Adrenal gland (tissue), 12 donors: ENCODE results near the gene FGD2. TPM values are rescaled to one million over a fixed set of nuclear protein-coding genes. Genes with fewer than 3 reads are reported as not detected.
"Not testable (repeated sequence)": the region's sequence is repeated elsewhere in the genome, so short reads cannot be mapped to it uniquely, and the experiment has no call there.

Experiments used
- DNase-seq, 7 donors: peaks; one replicate each; pipeline ENCODE4 v3.0.0-alpha.2; 2019 to 2020
- H3K27ac ChIP-seq, 5 donors: fragments of 200-600 bp; sonication (generic) in 4 of 5; 1 replicate in 3 of 5; 2 replicates in 2 of 5; pipeline versions ENCODE4 v1.5.1 to v1.8.0; 2016 to 2020; ENCODE audit warnings: mild to moderate bottlenecking in 1 of 5
- H3K27me3 ChIP-seq: fragments of 200-600 bp; 2 replicates; pipeline ENCODE4 v1.8.0; 2021
- H3K36me3 ChIP-seq, 2 donors: fragments of 200-600 bp; replicated peaks in 1 of 2; 1 replicate in 1 of 2; 2 replicates in 1 of 2; pipeline versions ENCODE4 v1.5.1 to v1.8.0; 2018 to 2022
- H3K4me1 ChIP-seq, 2 donors: fragments of 200-600 bp; replicated peaks in 1 of 2; 1 replicate in 1 of 2; 2 replicates in 1 of 2; pipeline versions ENCODE4 v1.5.1 to v1.8.0; 2018 to 2021
- H3K4me3 ChIP-seq, 4 donors: fragments of 200-600 bp; sonication (generic) in 3 of 4; one replicate each; pipeline ENCODE4 v1.5.1; 2016 to 2018
- H3K9me3 ChIP-seq, 3 donors: fragments of 200-600 bp; sonication (generic) in 1 of 3; replicated peaks in 1 of 3; 1 replicate in 2 of 3; 2 replicates in 1 of 3; pipeline versions ENCODE4 v1.5.1 to v1.8.0; 2016 to 2021
- POLR2A ChIP-seq, 2 donors: fragments of 450-650 bp; IDR thresholded peaks; one replicate each; pipeline ENCODE4 v1.6.1; 2017; ENCODE audit warnings: antibody characterized with exemption in 2 of 2, mild to moderate bottlenecking in 2 of 2, moderate library complexity in 1 of 2
- WGBS, 4 donors: extraction: QIAGEN DNeasy Blood & Tissue Kit in 2 of 4; methylation state at CpG; one replicate each; pipeline versions ENCODE4 v1.1.5 to v1.1.7; 2013 to 2017; 5-methylcytosine and 5-hydroxymethylcytosine counted together
- intact Hi-C, 2 donors: fragments of 100-400 bp; cut with DNase I; formaldehyde crosslinking; loops; one replicate each; pipeline versions ENCODE4 v1.14.1 to v1.15.0; 2022 to 2023
- polyA plus RNA-seq, 3 donors: library from polyadenylated mRNA; stranded (reverse); fragments of 200-250 nt in 2 of 3; fragments of 350-450 nt in 1 of 3; fragmentation: Illumina TruSeq in 1 of 3; extraction: RNeasy Lipid Tissue Mini Kit (QIAGEN cat#74804) in 1 of 3; gene quantifications; one replicate each; pipeline ENCODE4 v1.2.3, GENCODE V29; 2013 to 2014
- total RNA-seq, 9 donors: library from RNA; depleted of rRNA in 4 of 9; stranded (reverse); fragments of >200 nt in 4 of 9; fragments of 120-200 nt in 1 of 9; fragmentation: NEBNext Ultra II Directional in 1 of 9; extraction: Animal tissue kit (Norgen Biotek cat#: 25700) in 1 of 9; gene quantifications; one replicate each; pipeline versions ENCODE4 v1.1.0 to v1.2.4, GENCODE V29; 2013 to 2023
- TF ChIP-seq, protein P1 (sequence below), 6 experiments: fragments of 450-650 bp in 4 of 6; fragments of 200-600 bp in 2 of 6; sonication (generic) in 1 of 6; IDR thresholded peaks; 1 replicate in 5 of 6; 2 replicates in 1 of 6; pipeline versions ENCODE4 v1.5.1 to v1.8.0; 2016 to 2021; ENCODE audit warnings: antibody characterized with exemption in 6 of 6, mild to moderate bottlenecking in 2 of 6, moderate library complexity in 1 of 6
- donor health status: healthy with polysubstance abuse.
- donor health status: Bipolar disorder and iron deficiency.
- donor health status: DM: yes; HTN: yes; CAD: no.
- donor health status: DM: no; HTN: no; CAD: no.
- donor health status: DM: no; HTN: no; CAD: no.
- donor health status: DM: yes; HTN: yes; CAD: no.

Gene FGD2
- total and polyA plus RNA-seq, 12 donors: 2.0 to 117 (median 26.4) TPM

DNA sequence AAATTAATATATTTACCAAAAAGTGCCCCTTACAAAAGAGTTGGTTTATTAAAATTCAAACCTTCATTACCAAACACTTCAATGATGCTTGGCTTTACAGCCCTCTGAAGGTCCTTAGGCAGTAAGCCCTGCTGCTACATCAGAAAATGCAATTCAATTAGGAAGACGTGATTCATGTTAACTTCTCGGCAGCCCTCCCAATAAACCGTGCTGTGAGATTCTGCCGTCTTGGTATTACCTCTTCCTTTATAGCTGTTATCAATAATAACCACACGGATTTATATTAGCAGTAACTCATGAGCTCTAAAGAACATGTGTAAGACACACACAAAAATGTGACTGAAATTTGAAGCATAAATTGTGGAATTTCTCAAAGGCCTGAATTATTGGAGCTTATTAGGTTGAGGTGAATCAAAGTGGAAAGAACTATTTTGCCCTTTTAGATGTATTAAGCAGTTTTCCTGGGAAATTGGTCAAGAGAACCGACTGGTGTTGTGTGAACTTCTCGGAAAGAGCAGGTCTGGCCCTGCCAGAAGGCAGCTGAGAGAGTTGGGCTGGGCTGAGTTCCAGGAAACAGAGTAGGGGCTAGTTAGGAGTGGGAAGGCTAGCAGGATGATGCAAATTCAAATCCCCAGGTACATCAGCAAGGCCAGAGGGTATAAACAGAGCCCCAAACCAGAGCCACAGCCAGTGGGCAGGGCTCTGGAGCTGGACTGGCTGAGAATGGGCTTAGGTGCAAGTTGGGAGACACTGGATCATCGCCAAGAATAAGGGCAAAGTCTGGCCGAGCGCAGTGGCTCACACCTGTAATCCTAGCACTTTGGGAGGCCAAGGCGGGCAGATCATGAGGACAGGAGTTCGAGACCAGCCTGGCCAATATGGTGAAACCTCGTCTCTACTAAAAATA, 33.1 kb downstream of the FGD2 start:
- DNase-seq: peak in 6 of 7 donors; percentile 42 to 83 (median 71)
- TF ChIP-seq, protein P1, sequence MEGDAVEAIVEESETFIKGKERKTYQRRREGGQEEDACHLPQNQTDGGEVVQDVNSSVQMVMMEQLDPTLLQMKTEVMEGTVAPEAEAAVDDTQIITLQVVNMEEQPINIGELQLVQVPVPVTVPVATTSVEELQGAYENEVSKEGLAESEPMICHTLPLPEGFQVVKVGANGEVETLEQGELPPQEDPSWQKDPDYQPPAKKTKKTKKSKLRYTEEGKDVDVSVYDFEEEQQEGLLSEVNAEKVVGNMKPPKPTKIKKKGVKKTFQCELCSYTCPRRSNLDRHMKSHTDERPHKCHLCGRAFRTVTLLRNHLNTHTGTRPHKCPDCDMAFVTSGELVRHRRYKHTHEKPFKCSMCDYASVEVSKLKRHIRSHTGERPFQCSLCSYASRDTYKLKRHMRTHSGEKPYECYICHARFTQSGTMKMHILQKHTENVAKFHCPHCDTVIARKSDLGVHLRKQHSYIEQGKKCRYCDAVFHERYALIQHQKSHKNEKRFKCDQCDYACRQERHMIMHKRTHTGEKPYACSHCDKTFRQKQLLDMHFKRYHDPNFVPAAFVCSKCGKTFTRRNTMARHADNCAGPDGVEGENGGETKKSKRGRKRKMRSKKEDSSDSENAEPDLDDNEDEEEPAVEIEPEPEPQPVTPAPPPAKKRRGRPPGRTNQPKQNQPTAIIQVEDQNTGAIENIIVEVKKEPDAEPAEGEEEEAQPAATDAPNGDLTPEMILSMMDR (IDR thresholded peaks at IDR 0.05): no peak
- TF ChIP-seq POLR2A (IDR thresholded peaks at IDR 0.05): no peak
- H3K27me3 ChIP-seq: no peaks in the 10 kb centered on the region
- peaks cover 0 to 9% of the 10 kb centered on the region in 2 donors for H3K4me1 ChIP-seq
- H3K9me3 ChIP-seq: no peaks in the 10 kb centered on the region
- intact Hi-C loops: no loop called here
- 65 to 70% (median 68%) methylated on average over 13 of the region's 13 CpGs for WGBS, 4 donors
- peak overlapping the region in 1 of 5 donors; percentile 45 for H3K27ac ChIP-seq
- H3K4me3 ChIP-seq: no peak overlapping the region
- no peaks in the 10 kb centered on the region for H3K36me3 ChIP-seq

DNA sequence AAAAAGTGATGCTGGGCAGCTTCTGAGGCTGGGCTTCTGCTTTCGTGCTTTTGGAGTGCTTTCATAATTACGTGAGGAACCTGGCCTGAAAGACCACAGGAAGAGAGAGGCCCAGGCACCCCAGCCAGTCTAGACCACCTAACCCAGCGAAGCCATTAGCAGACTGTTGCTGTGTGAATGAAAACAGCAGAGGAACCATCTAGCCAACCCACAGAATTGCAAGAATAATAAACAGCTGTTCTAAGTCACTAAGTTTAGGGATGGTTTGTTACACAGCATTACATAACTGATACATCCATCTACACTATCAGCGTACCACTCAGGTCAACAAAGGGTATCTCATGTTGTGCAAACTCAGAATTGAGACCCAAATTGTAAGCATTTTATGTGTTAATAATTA, 34.5 kb downstream of the FGD2 start:
- TF ChIP-seq, protein P1 (IDR thresholded peaks at IDR 0.05): no peak
- H3K4me1 ChIP-seq: peaks cover 0 to 9% of the 10 kb centered on the region in 2 donors
- no peaks in the 10 kb centered on the region for H3K27me3 ChIP-seq
- H3K9me3 ChIP-seq: no peaks in the 10 kb centered on the region
- no peak overlapping the region for H3K4me3 ChIP-seq
- no peak for DNase-seq
- WGBS, 4 donors: 80 to 90% (median 83%) methylated on average over 2 to 4 of the region's 4 CpGs
- H3K36me3 ChIP-seq: no peaks in the 10 kb centered on the region
- intact Hi-C loops: no loop called here
- H3K27ac ChIP-seq: no peak overlapping the region

DNA sequence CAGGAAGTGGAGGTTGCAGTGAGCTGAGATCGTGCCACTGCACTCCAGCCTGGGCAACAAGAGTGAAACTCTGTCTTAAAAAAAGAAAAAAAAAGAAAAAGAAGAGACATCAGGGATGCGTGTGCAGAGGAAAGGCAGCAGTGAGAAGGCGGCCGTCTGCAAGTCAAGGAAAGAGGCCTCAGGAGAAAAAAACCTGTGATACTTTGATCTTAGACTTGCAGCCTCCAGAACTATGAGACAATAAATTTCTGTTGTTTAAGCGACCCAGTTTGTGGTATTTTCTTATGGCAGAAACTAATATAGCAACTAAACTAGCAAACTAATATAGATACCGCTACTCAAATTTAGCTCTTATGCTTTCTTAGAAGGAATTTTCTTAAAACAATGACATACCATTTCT, 36.1 kb downstream of the FGD2 start:
- no peaks in the 10 kb centered on the region for H3K27me3 ChIP-seq
- no peak for DNase-seq
- intact Hi-C loops: no loop called here
- H3K4me1 ChIP-seq: peaks cover 0 to 9% of the 10 kb centered on the region in 2 donors
- no peak for TF ChIP-seq POLR2A (IDR thresholded peaks at IDR 0.05)
- TF ChIP-seq, protein P1 (IDR thresholded peaks at IDR 0.05): no peak
- 89 to 93% (median 92%) methylated on average over 6 of the region's 6 CpGs for WGBS, 4 donors
- H3K36me3 ChIP-seq: no peaks in the 10 kb centered on the region
- H3K27ac ChIP-seq: no peak overlapping the region
- H3K4me3 ChIP-seq: no peak overlapping the region
- no peaks in the 10 kb centered on the region for H3K9me3 ChIP-seq

DNA sequence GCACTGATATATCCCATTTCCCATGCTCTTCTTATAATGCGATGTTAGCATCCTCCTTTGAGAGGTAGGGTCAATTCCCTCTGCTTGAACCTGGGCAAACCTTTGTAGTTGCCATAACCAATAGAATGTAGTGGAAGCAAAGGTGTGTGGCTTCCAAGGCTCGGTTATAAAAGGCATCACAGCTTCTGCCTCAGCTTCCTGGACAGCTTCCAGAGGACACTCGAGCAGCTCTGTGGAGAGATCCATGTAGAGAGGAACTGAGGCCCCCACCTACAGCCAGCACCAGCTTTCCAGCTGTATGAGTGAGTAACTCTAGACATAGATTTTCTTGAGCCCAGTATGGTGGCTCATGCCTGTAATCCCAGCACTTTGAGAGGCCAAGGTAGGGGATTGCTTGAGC, 36.7 kb downstream of the FGD2 start:
- no peaks in the 10 kb centered on the region for H3K36me3 ChIP-seq
- WGBS, 4 donors: 67 to 76% (median 72%) methylated on average over 2 to 3 of the region's 3 CpGs
- intact Hi-C loops: no loop called here
- DNase-seq: no peak
- H3K4me1 ChIP-seq: peaks cover 0 to 9% of the 10 kb centered on the region in 2 donors
- no peak for TF ChIP-seq POLR2A (IDR thresholded peaks at IDR 0.05)
- TF ChIP-seq, protein P1 (IDR thresholded peaks at IDR 0.05): no peak
- H3K27me3 ChIP-seq: no peaks in the 10 kb centered on the region
- no peak overlapping the region for H3K4me3 ChIP-seq
- no peaks in the 10 kb centered on the region for H3K9me3 ChIP-seq
- H3K27ac ChIP-seq: no peak overlapping the region

DNA sequence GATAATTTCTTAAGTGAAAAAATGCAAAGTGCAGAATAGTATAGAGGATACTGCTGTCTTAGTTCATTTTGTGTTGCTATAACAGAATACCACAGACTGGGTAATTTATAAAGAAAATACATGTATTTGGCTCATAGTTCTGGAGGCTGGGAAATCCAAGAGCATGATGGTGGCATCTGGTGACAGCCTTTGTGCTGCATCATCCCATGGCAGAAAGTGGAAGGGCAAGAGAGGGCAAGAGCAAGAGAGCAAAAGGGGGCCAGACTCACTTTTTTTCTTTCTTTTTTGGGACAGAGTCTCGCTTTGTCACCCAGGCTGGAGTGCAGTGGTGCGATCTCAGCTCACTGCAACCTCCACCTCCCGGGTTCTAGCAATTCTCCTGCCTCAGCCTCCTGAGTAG, 37.6 kb downstream of the FGD2 start:
- WGBS, 4 donors: 91 to 99% (median 95%) methylated on average over 3 of the region's 3 CpGs
- H3K36me3 ChIP-seq, DNase-seq, H3K9me3 ChIP-seq, H3K27me3 ChIP-seq, intact Hi-C loops, H3K4me3 ChIP-seq, H3K27ac ChIP-seq, H3K4me1 ChIP-seq: not testable (repeated sequence)
